Smooth muscle cell of the brain vasculature (primary cell): Measurements from ENCODE around the gene RIMS3.
"Not testable (repeated sequence)": the region's sequence is repeated elsewhere in the genome, so short reads cannot be mapped to it uniquely, and the experiment has no call there.

Source experiments
- DNase-seq: peaks from one replicate; pipeline ENCODE4 v3.0.0-alpha.2; 2012; ENCODE audit warnings: low read depth, low spot score

The RIMS3 gene

DNA sequence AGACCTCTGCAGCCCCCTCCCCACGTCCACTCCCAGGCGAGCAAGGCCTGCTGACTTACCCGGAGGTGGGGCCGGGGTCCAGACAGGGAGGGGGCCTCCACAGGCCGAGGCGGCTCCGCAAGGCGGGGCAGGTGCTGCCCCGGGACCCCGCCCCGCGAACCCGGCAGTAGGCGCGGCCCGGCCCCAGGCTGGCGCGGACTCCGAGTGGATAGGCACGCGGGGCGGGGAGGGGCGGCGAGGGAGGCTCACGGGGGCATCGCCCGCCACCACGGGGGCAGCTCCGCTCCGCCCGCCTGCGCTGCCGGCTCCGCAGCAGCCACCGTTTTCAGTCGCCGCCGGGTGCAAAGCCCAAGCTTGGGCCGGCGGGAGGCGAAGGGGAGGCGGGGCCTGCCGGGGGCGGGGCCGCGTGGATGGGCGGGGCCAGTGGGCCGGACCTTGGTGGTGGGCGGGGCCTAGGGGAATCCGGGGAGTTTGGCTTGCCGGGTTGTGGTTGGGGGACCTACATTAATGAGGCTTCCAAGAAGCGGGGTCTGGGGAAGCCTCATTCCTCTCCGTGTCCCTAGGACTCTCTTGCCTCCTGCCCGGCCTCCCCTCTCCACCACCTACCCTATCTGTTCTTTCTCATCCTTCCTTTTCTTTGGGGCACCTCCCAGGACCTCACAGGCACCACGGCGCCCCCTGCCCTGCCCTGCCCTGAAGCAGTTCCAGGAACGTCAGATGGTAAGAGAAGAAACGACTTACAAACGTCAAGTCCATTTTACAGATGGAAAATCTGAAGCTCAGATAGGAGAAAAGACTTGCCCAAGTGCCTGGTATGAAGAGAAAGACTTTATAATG is at the start of gene RIMS3:
TSS of gene RIMS3 (minus strand) at position 348 of the 837 bp plus-strand sequence. CDS start 23,757 bp downstream, outside the sequence.
- DNase-seq = no peak

DNA sequence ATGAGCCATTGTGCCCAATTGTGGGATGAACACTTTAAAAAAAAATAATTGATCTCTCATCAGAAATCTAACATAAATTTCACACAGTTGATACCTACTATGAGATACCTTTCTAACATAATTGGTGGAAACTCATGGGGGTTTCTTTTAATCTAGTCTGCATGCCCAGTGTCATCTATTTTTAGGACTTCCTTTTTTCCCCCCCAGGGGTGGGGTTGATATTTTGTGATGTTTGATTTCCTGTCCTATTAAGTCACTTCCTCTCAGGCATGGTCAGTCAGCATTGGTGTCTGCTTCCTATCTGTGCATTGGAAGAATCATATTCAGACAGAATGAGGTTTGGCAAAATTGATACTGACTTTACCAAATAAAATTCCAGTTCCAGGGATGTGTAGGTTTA is 47.5 kb upstream of the RIMS3 start:
- DNase-seq = no peak

- no peak for DNase-seq
Measured at GRCh38 chr1:40712405-40712944, 47.0 kb upstream of the RIMS3 start.

DNA sequence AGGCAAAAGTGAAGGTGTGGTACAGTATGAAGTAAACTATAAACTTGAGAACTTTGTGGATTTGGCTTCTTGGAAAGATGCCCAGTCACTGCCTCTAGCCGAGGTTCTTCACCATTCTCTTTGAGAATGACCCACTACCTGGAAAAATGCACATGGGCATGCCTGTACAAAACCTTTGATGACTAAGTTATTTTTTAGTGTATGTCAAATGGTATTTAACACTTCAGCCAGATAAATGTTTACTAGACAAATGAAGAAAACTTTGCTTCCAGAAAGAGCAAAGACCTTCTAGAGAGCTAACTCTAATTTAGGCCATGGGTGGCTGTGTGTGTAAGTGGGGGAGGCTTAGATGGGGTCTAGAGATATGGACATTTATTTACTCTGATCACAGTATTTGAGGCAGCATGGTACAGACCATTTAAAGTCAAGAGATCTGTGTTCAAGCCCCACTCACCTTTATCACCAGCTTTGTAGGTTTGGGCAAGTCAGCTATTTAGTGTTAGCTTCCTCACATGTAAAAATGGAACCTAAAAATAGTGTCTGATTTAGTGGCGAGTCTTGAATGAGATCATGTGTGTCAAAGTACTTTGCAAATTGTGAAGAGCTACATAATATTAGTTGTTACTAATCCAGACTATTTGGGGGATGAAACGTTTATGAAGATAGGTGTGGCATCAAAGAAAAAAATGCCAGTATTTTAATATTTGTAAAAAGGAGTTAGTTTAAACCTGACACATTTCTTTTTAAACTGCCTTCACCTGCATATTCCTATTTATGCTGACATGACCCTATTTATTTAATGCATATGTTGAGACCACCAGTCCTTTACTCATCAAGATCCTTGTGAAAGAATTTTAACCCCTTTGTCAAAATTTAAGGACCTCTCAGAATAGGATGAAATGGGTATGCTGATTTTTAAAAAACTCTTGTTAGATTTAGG is 46.3 kb upstream of the RIMS3 start:
- DNase-seq = no peak

GRCh38 chr1:40710581-40711315 is 45.3 kb upstream of the RIMS3 start:
- no peak for DNase-seq

DNA sequence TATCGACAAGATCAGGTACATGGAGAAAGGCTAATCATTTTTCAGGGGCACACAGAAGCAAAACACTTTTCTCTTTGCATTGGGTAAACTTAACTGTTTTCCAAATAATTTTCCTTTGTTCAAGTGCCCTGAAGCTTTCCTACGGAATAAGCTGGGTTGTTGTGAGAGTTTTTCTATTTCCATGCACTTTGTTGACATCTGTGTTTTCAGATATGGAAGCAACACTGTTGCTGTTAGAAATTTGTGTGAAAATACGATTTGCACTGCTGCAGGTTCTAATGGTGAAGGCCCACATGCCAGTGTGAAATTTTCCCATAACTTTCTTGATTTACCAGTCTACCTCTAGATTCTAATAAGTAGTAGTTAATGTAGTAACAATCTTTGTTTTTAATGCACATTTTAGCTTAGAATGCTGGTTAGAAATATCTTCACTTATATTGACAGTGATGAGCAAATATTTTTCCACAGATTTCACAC is 44.4 kb upstream of the RIMS3 start:
- DNase-seq = no peak

- DNase-seq = peak; percentile 91
Measured at GRCh38 chr1:40709100-40709801, 43.8 kb upstream of the RIMS3 start.

- DNase-seq = peak; percentile 78
Measured at GRCh38 chr1:40708750-40709099, 43.2 kb upstream of the RIMS3 start.

GRCh38 chr1:40706626-40707025 is 41.1 kb upstream of the RIMS3 start:
- DNase-seq = no peak

DNA sequence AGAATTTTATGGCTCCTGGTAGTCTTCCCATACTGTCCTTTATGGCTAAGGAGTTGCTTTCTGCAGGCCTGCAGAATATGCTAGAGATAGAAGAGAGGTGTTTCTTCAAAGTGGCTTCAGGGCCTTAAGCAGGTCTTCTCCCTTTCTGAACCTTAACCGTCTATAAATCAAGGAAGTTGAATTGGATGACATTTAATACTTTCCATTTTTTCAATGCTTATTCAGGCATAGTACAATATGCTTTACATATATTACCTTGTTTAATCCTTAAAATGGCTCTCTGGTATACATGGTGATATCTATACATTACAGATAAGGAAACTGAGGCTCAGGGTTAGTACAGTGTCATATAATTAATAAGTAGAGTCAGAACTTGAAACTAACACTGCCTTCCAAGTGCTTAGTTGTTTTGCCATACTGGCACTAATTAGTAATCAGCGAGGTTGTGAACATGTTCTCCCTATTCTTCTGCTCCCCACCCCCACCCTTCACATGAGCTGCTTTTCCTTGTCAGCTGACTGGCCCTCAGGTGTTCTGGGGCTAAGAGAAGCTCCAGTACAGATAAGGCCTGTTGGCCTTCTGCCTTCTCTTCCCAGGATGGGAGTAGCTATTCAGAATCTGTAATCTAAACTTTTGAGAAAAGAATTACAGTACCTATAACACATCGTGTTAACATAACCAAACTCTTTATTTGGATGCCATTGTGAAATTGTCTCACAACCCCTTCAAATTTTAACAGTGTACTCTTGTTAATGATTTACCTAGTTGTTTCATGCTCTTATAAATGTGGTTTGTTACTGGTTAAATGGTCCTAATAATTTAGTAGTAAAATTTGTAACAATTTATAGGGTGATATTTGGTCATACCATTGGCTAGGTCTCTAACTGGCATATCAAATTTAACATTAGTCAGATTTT is 39.6 kb upstream of the RIMS3 start:
- no peak for DNase-seq

GRCh38 chr1:40703316-40703715 is 37.8 kb upstream of the RIMS3 start:
- DNase-seq = no peak

DNA sequence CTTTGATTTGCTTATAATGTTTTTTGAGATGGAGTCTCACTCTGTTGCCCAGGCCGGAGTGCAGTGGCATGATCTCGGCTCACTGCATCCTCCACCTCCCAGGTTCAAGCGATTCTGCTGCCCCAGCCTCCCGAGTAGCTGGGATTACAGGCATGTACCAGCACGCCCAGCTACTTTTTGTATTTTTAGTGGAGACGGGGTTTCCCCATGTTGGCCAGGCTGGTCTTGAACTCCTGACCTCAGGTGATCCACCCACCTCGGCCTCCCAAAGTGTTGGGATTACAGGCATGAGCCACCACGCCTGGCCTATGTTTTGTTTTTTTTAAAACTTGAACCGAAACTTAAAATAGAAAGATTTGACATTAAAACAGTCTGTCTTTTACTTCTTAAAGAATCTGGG is 37.3 kb upstream of the RIMS3 start:
- DNase-seq = not testable (repeated sequence)

- no peak for DNase-seq
Measured at GRCh38 chr1:40701684-40702083, 36.2 kb upstream of the RIMS3 start.

DNA sequence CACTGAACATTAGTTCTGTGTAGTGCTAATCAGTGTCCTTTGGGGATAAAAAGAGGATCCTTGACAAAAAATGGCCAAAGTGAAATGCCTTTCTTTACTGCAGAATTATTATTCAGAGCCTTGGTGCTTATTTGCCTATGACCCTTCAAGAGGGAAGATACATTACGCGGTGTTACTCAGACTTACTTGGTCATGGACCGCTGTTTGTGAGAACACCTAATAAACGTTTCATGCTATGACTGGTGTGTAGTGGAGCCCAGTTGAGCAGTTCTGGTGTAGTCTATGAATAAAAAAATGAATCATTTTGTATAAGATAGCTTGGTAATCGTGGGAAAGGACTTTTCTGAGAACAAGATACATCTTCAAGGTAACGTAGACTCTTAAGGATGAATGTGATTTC is 34.3 kb upstream of the RIMS3 start:
- no peak for DNase-seq

DNA sequence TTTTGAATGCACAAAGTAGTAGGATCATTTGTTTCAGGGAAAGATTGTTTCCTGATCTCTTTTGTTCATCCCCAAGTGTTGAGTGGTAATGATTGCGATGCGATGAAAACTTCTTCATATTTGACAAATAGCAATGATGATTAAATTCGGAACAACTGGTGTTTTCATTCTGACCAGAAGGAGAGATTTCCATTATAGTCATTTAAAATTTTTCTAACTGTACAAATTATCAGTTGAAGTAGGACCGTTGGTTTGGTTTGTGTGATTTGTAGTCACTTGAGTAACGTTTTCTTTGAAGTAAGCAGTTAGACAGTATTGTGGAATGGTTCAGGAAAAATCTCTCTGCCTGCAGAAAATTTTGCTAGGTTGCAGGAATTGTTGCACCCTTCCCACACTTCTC is 32.0 kb upstream of the RIMS3 start:
- DNase-seq = no peak

- no peak for DNase-seq
Measured at GRCh38 chr1:40696294-40696693, 30.8 kb upstream of the RIMS3 start.

DNA sequence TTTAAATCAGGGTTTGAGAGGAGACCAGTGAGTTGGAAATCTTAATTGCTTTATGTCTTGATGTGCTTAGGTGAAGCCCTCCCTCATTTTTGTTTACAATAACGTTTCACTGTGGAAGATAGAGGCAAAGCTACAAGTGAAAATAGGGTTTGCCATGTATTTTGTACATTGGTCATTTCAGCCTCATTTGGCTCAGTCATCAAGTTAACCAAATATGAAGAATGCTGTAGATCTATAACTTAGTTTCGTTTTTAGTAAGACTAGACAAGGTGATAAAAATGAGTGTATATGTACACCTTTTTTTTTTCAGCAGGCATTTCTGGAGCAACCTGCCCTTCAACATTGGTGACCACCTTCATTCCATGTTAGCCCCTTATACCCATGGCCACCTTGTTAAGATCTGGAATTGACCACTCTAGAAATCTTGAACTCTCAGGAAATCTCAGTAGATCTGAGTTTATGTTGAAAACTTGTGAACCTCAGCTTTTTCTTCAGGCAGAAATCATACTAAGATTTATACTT is 28.9 kb upstream of the RIMS3 start:
- no peak for DNase-seq

- no peak for DNase-seq
Measured at GRCh38 chr1:40693425-40693824, 27.9 kb upstream of the RIMS3 start.

- DNase-seq = no peak
Measured at GRCh38 chr1:40692429-40692895, 27.0 kb upstream of the RIMS3 start.
